Measurements from ENCODE around the gene VSTM2B.

GRCh38 chr19:29542776-29543175 lies 17.0 kb downstream of the VSTM2B start:
- TF ChIP-seq CTCF (IDR thresholded peaks at IDR 0.05; ENCODE audit: low read depth, low read length, missing input control) (no peak), TAF1 (conservative IDR thresholded peaks at IDR 0.05) (no peak), EGR1 (IDR thresholded peaks at IDR 0.05; ENCODE audit: low read depth in 2 of 2) (no peak), REST (IDR thresholded peaks at IDR 0.05) (no peak), RAD21 (IDR thresholded peaks at IDR 0.05) (no peak)
